ENCODE measurements around the gene ARHGAP31.

GRCh38 chr3:119340014-119340413 lies 45.8 kb downstream of the ARHGAP31 start:
- TF ChIP-seq YY1 (IDR thresholded peaks at IDR 0.05; ENCODE audit: insufficient read depth, insufficient read length) (no peak), ZNF274 (IDR thresholded peaks at IDR 0.05; ENCODE audit: low read depth, low read length) (no peak)
